Left kidney (tissue), 8 donors: ENCODE measurements around the gene ERFL. TPM values are rescaled to one million over a fixed set of nuclear protein-coding genes. Genes with fewer than 3 reads are reported as not detected.

Experiments
- DNase-seq: peaks from one replicate; pipeline ENCODE4 v3.0.0-alpha.2; 2013
- long read RNA-seq, 8 donors: transcript quantifications; one replicate each; lab custom pipeline, GENCODE V29; 2026
- polyA plus RNA-seq: library from polyadenylated mRNA; unstranded; fragments of 120-200 nt; gene quantifications from one replicate; pipeline ENCODE4 v1.2.1, GENCODE V29; 2013; ENCODE audit not compliant: insufficient read length

ERFL gene
- 0.15 TPM for polyA plus RNA-seq
- long read RNA-seq, donor 1: 0 reads
- long read RNA-seq, donor 2: 0 reads
- long read RNA-seq, donor 3: 0 reads
- long read RNA-seq, donor 4: 0 reads
- long read RNA-seq, donor 5: 0 reads
- long read RNA-seq, donor 6: 0 reads
- long read RNA-seq, donor 7: 0 reads
- long read RNA-seq, donor 8: 0 reads

GRCh38 chr19:41928221-41928683 is at the start of gene ERFL:
TSS of gene ERFL (minus strand) at chr19:41928449. CDS start at chr19:41912919, 15,530 bp downstream.
- DNase-seq: no peak

- no peak for DNase-seq
These were observed 49.7 kb upstream of the ERFL start for GRCh38 chr19:41977916-41978315.

- no peak for DNase-seq
These were observed 46.4 kb upstream of the ERFL start for GRCh38 chr19:41974652-41975051.

- DNase-seq: no peak
These were observed 43.1 kb upstream of the ERFL start for GRCh38 chr19:41971363-41971762.

- DNase-seq: no peak
These were observed 41.7 kb upstream of the ERFL start for GRCh38 chr19:41969772-41970458.

GRCh38 chr19:41968751-41969595 is 40.7 kb upstream of the ERFL start:
- no peak for DNase-seq

GRCh38 chr19:41967054-41967783 is 39.0 kb upstream of the ERFL start:
- DNase-seq: no peak

- DNase-seq: no peak
These were observed 36.9 kb upstream of the ERFL start for GRCh38 chr19:41965106-41965505.

GRCh38 chr19:41960973-41961372 is 32.7 kb upstream of the ERFL start:
- no peak for DNase-seq

GRCh38 chr19:41959056-41960053 is 31.1 kb upstream of the ERFL start, which contains the start of gene RABAC1:
TSS of gene RABAC1 (minus strand) at chr19:41959321. CDS start at chr19:41959292, 29 bp downstream.
- DNase-seq: peak; percentile 90

GRCh38 chr19:41958367-41959055 is 30.3 kb upstream of the ERFL start:
- peak; percentile 81 for DNase-seq

GRCh38 chr19:41957838-41958366 is 29.7 kb upstream of the ERFL start:
- peak; percentile 87 for DNase-seq

- DNase-seq: no peak
These were observed 29.1 kb upstream of the ERFL start for GRCh38 chr19:41957161-41957837.

- no peak for DNase-seq
These were observed 28.4 kb upstream of the ERFL start for GRCh38 chr19:41956621-41957020.

GRCh38 chr19:41955521-41955920 is 27.3 kb upstream of the ERFL start:
- DNase-seq: no peak

GRCh38 chr19:41951686-41952172 is 23.5 kb upstream of the ERFL start:
- DNase-seq: peak; percentile 60

GRCh38 chr19:41947091-41947490 is 18.8 kb upstream of the ERFL start:
- no peak for DNase-seq

GRCh38 chr19:41945135-41945766 is 17.0 kb upstream of the ERFL start:
- no peak for DNase-seq

GRCh38 chr19:41944336-41944735 is 16.1 kb upstream of the ERFL start:
- no peak for DNase-seq
